ENCODE results near the gene FREM3.

Gene FREM3

GRCh38 chr4:143555676-143556075 lies 144.8 kb downstream of the FREM3 start:
- no peak for TF ChIP-seq CTCF (IDR thresholded peaks at IDR 0.05; ENCODE audit: low read depth, low read length, missing control alignments)
- DNase-seq (ENCODE audit: low read depth) = no peak
- no peak overlapping the region for H3K4me3 ChIP-seq (ENCODE audit: low read depth, low read length)
- in situ Hi-C loops (cut with HindIII; ENCODE audit: low sequenced_read_pairs) = no loop called here

- no peak overlapping the region for H3K4me3 ChIP-seq (ENCODE audit: low read depth, low read length)
- no peak for TF ChIP-seq CTCF (IDR thresholded peaks at IDR 0.05; ENCODE audit: low read depth, low read length, missing control alignments)
- in situ Hi-C loops (cut with HindIII; ENCODE audit: low sequenced_read_pairs) = no loop called here
- no peak for DNase-seq (ENCODE audit: low read depth)
These were observed 145.5 kb downstream of the FREM3 start for GRCh38 chr4:143554728-143555597.

GRCh38 chr4:143549928-143550327 lies 150.5 kb downstream of the FREM3 start:
- DNase-seq (ENCODE audit: low read depth) = no peak
- H3K4me3 ChIP-seq (ENCODE audit: low read depth, low read length) = no peak overlapping the region
- TF ChIP-seq CTCF (IDR thresholded peaks at IDR 0.05; ENCODE audit: low read depth, low read length, missing control alignments) = no peak
- in situ Hi-C loops (cut with HindIII; ENCODE audit: low sequenced_read_pairs) = no loop called here

- in situ Hi-C loops (cut with HindIII; ENCODE audit: low sequenced_read_pairs) = no loop called here
- TF ChIP-seq CTCF (IDR thresholded peaks at IDR 0.05; ENCODE audit: low read depth, low read length, missing control alignments) = no peak
- DNase-seq (ENCODE audit: low read depth) = no peak
- H3K4me3 ChIP-seq (ENCODE audit: low read depth, low read length) = no peak overlapping the region
These were observed 160.8 kb downstream of the FREM3 start for GRCh38 chr4:143539670-143540023.

GRCh38 chr4:143538979-143539669 lies 161.4 kb downstream of the FREM3 start:
- no peak for TF ChIP-seq CTCF (IDR thresholded peaks at IDR 0.05; ENCODE audit: low read depth, low read length, missing control alignments)
- no peak for DNase-seq (ENCODE audit: low read depth)
- in situ Hi-C loops (cut with HindIII; ENCODE audit: low sequenced_read_pairs) = no loop called here
- H3K4me3 ChIP-seq (ENCODE audit: low read depth, low read length) = no peak overlapping the region

- DNase-seq (ENCODE audit: low read depth) = peak; percentile 3
- TF ChIP-seq CTCF (IDR thresholded peaks at IDR 0.05; ENCODE audit: low read depth, low read length, missing control alignments) = no peak
- in situ Hi-C loops (cut with HindIII; ENCODE audit: low sequenced_read_pairs) = no loop called here
- H3K4me3 ChIP-seq (ENCODE audit: low read depth, low read length) = no peak overlapping the region
These were observed 168.5 kb downstream of the FREM3 start for GRCh38 chr4:143531788-143532491.

All from astrocyte of the cerebellum (primary cell).